Neural progenitor cell (in vitro differentiated cells): ENCODE results near the gene ARL15.

ENCODE experiments used
- EZH2 ChIP-seq: fragments of 200-600 bp; sonication (generic); IDR thresholded peaks from 2 replicates; pipeline ENCODE4 v1.6.1; 2017; ENCODE audit warnings: antibody characterized with exemption, mild to moderate bottlenecking, moderate library complexity
- EZH2phosphoT487 ChIP-seq: fragments of 200-600 bp; sonication (generic); IDR thresholded peaks from 2 replicates; pipeline ENCODE4 v1.6.1; 2017; ENCODE audit warnings: antibody characterized with exemption
- TF ChIP-seq, protein P1 (sequence below): fragments of 200-600 bp; sonication (generic); IDR thresholded peaks from 2 replicates; pipeline ENCODE4 v1.5.1; 2017; ENCODE audit warnings: antibody characterized with exemption, mild to moderate bottlenecking

DNA sequence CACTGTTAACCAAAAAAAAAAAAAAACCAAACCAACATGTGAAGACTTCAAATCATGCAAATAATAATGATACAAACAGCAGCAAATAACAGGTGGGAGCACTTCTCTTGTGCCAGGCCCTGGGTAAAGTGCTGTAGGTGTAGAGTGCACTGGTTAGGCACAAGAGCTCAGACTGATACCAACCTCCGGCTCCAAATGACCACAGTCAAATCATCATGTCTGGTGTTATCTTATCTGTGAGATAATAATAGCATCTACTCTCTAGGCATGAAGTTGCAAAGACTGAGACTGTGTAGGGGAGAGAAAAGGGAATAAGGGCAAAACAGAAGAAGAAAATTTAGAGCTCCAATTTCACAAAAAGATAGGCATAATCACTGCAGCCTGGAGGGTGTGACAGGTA lies 159.5 kb downstream of the ARL15 start:
- TF ChIP-seq, protein P1, sequence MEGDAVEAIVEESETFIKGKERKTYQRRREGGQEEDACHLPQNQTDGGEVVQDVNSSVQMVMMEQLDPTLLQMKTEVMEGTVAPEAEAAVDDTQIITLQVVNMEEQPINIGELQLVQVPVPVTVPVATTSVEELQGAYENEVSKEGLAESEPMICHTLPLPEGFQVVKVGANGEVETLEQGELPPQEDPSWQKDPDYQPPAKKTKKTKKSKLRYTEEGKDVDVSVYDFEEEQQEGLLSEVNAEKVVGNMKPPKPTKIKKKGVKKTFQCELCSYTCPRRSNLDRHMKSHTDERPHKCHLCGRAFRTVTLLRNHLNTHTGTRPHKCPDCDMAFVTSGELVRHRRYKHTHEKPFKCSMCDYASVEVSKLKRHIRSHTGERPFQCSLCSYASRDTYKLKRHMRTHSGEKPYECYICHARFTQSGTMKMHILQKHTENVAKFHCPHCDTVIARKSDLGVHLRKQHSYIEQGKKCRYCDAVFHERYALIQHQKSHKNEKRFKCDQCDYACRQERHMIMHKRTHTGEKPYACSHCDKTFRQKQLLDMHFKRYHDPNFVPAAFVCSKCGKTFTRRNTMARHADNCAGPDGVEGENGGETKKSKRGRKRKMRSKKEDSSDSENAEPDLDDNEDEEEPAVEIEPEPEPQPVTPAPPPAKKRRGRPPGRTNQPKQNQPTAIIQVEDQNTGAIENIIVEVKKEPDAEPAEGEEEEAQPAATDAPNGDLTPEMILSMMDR = no peak
- TF ChIP-seq EZH2phosphoT487 (no peak), EZH2 (no peak)
